ENCODE data around the gene DCDC2B. TPM values are rescaled to one million over a fixed set of nuclear protein-coding genes. Genes with fewer than 3 reads are reported as not detected.
A peak's percentile ranks its signal among the peaks of the same experiment; 100 is the strongest.

DCDC2B gene
- total RNA-seq, 2 donors from 2014 or later = 0.19 to 0.22 TPM

DNA sequence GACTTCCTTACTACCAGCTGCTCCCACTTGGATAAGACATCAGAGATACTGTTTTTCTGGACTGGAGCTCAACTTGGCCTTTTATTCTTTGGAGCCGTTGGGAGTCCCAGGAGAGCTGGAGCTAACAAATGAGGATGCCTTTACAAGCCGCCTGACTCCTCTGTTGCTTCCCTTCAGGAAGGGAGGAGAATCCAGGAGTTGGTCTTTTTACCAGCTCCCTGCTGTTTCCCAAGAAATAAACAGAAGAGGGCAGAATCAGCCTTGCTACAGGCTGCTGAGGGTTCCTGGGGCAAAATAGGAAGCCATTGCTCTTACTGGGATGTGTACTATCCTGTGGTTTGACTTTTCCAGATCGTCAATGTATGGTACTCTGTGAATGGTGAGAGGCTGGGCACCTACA, 14.8 kb downstream of the DCDC2B start:
- Mint-ChIP-seq H3K27ac (peak overlapping the region; percentile 86 to 95), H3K27me3 (no peaks in the 10 kb centered on the region), H3K4me3 (peak overlapping the region; percentile 90), H3K4me1 (ENCODE audit: low read depth in 2 of 2) (peaks cover 28 to 31% of the 10 kb centered on the region in 2 donors), H3K9me3 (no peaks in the 10 kb centered on the region), H3K36me3 (peaks cover 13% of the 10 kb centered on the region)
- ATAC-seq (no peak), DNase-seq (ENCODE audit: low spot score) (no peak)

DNA sequence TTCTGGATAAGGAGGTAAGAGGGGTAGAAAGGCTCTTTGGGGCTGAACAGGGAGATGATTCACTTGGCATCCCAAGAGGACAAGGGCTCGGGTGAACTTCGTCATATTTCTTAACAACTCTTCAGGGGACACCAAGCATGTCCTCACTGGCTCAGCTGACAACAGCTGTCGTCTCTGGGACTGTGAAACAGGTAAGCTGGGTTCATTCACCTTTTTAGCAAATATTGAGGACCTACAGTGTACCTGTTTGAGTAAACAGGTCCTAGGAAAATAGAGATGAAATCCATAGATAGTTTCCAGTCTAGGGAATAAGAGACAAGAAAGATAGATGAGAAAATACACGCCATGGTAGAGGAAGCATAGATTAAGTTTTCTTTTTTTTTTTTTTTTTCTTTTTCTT, 15.4 kb downstream of the DCDC2B start:
- Mint-ChIP-seq H3K9me3 (no peaks in the 10 kb centered on the region), H3K27me3 (no peaks in the 10 kb centered on the region), H3K4me3 (peak overlapping the region; percentile 90), H3K36me3 (peaks cover 13% of the 10 kb centered on the region), H3K4me1 (ENCODE audit: low read depth in 2 of 2) (peaks cover 30 to 31% of the 10 kb centered on the region in 2 donors), H3K27ac (peak overlapping the region; percentile 86 to 95)
- ATAC-seq (no peak), DNase-seq (ENCODE audit: low spot score) (no peak)

DNA sequence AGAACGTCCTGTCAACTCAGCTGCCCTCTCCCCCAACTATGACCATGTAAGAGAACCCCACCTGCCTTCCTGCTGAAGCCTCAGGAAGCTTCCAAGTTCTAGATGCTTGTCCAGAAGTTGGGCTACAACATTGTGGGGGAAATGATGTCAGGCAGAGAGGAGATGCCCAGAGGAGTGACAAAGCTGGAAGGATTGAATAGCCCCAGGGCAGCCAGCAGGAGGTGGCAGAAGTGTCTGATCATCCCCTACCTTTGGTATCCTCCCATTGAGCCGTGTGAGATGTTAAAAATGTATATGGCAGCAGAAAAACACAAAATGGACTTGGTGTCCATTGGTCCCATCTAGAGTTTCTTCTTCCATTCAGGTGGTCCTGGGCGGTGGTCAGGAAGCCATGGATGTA, 19.9 kb downstream of the DCDC2B start:
- peaks cover 19% of the 10 kb centered on the region for H3K36me3 Mint-ChIP-seq
- no peak overlapping the region for H3K4me3 Mint-ChIP-seq
- no peak overlapping the region for H3K27ac Mint-ChIP-seq
- H3K9me3 Mint-ChIP-seq = no peaks in the 10 kb centered on the region
- H3K27me3 Mint-ChIP-seq = no peaks in the 10 kb centered on the region
- no peak for DNase-seq (ENCODE audit: low spot score)
- no peak for ATAC-seq
- peaks cover 12 to 20% of the 10 kb centered on the region in 2 donors for H3K4me1 Mint-ChIP-seq (ENCODE audit: low read depth in 2 of 2)

DNA sequence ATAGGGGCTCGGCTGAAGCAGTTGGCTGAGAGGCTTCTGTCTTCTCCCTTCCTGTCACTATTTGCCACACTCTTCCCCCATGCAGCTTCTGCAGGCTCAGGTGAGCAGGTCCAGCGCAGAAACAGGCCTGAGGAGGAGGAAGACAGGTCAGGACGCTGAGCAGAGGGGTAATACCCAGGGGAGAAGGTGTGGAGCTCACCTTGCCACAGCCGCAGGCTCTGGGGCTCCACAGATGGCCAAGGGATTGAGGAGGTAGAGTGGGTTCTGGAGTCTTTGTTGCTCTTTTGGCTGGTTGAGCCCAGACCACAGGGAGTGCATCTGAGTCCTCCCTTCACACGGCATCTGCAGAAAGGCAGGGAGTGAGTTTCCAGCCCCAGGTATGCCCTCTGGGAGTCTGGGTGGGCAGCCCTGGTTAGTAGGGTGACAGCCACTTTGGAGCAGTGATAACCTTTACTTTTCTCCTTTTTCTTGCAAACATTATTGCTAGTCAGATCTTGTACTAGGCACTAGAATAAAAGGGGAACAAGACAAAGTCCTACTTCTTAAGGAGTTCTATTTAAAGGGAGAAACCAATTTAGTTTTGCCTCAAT, 23.0 kb downstream of the DCDC2B start:
- H3K4me3 Mint-ChIP-seq = no peak overlapping the region
- no peak for ATAC-seq
- no peaks in the 10 kb centered on the region for H3K9me3 Mint-ChIP-seq
- peaks cover 15% of the 10 kb centered on the region for H3K36me3 Mint-ChIP-seq
- DNase-seq (ENCODE audit: low spot score) = no peak
- peaks cover 5 to 9% of the 10 kb centered on the region in 2 donors for H3K4me1 Mint-ChIP-seq (ENCODE audit: low read depth in 2 of 2)
- H3K27me3 Mint-ChIP-seq = no peaks in the 10 kb centered on the region
- H3K27ac Mint-ChIP-seq = no peak overlapping the region

DNA sequence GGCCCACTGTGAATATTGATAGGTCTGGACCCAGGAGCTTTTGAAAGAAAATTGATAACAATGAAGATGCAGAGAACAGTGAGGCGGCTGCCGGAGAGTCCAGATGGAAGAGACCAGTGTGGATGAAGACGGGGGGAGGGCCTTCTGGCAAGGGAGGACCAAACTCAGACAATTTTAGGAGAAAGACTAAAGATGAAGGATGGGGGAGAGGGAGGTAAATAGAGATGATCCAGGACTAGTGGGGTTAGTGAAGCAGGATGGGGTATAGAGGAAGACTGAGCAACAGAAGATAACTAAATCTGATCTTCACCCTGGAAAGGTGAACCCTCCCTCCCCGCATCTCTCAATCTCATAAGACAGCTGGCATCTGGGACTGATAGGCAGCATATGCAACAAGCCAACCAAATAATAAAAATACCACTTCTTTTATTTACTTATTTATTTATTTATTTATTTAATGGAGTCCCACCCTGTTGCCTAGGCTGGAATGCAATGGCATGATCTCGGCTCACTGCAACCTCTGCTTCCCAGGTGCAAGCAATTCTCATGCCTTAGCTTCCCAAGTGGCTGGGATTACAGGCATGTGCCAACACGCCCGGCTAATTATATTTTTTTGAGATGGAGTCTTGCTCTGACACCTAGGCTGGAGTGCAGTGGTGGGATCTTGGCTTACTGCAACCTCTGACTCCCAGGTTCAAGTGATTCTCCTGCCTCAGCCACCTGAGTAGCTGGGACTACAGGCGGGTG, 23.8 kb downstream of the DCDC2B start:
- H3K9me3 Mint-ChIP-seq = no peaks in the 10 kb centered on the region
- H3K27me3 Mint-ChIP-seq = no peaks in the 10 kb centered on the region
- H3K27ac Mint-ChIP-seq = no peak overlapping the region
- DNase-seq (ENCODE audit: low spot score) (no peak), ATAC-seq (no peak)
- peaks cover 1 to 4% of the 10 kb centered on the region in 2 donors for H3K4me1 Mint-ChIP-seq (ENCODE audit: low read depth in 2 of 2)
- H3K4me3 Mint-ChIP-seq = no peak overlapping the region
- H3K36me3 Mint-ChIP-seq = peaks cover 10% of the 10 kb centered on the region

DNA sequence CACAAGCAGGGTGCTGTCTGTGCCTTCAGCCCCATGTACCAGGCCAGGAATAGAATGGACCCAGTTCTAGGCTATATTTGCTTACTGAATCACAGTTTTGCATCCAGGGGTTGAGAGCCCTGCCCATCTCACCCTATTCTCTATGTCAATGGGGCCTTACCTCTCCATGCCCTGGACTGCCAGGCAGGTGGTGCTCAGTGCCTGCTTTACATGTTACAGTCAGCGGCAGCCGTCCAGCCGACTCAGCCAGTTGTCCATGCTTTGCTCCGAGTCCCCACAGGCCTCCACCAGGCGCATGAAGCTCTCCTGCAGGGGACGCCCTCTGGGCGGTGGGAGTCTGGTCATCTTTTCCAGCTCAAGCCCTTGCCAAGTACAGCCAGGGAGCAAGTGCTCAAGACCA, 25.9 kb downstream of the DCDC2B start:
- peaks cover 6% of the 10 kb centered on the region for H3K36me3 Mint-ChIP-seq
- no peak overlapping the region for H3K4me3 Mint-ChIP-seq
- no peaks in the 10 kb centered on the region for H3K4me1 Mint-ChIP-seq (ENCODE audit: low read depth in 2 of 2)
- H3K9me3 Mint-ChIP-seq = no peaks in the 10 kb centered on the region
- H3K27ac Mint-ChIP-seq = no peak overlapping the region
- H3K27me3 Mint-ChIP-seq = no peaks in the 10 kb centered on the region
- DNase-seq (ENCODE audit: low spot score) (no peak), ATAC-seq (peak in 1 of 2 donors; percentile 24)

DNA sequence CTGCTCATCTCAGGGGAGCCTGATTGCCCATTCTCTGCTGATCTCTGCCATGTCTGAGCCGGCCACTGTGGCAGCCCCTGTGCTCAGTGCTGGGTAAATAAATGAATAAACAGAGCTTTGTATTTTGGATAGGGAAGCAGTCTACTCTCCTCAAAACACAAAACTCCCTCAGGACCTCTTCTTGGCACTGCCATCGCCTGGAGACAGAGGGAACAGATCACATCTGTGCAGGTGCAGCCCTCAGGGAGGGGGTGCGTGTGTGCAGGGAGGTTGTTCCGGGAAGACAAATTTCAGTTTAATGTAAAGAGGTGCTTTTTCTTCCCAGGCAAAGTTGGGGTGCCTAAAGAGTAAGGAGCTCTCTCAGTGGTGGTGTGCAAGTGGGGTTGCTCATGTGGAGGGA, 30.4 kb downstream of the DCDC2B start:
- Mint-ChIP-seq H3K4me3 (peak overlapping the region; percentile 82), H3K27me3 (no peaks in the 10 kb centered on the region), H3K27ac (no peak overlapping the region), H3K36me3 (no peaks in the 10 kb centered on the region), H3K4me1 (ENCODE audit: low read depth in 2 of 2) (peaks cover 0 to 13% of the 10 kb centered on the region in 2 donors), H3K9me3 (no peaks in the 10 kb centered on the region)
- ATAC-seq = no peak
- DNase-seq (ENCODE audit: low spot score) = no peak

DNA sequence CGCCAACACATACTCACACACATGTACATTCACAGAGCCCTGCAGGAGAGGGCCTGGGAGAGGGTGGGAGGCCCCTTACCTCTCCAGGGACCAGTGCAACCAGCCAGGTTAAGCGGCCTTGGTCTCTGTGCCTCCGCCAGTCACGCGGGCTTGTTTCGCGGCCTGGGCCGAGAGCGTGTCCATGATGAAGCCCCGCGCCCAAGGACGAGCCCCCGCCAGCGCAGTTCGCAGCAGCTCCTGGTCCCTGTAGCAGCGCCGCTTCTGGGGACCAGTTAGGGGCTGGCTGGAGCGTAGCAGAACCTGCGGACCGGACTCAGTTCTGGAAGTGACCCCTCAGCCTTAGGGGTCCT, 30.9 kb downstream of the DCDC2B start:
- no peak for ATAC-seq
- Mint-ChIP-seq H3K4me3 (peak overlapping the region; percentile 82), H3K4me1 (ENCODE audit: low read depth in 2 of 2) (peaks cover 0 to 13% of the 10 kb centered on the region in 2 donors), H3K36me3 (no peaks in the 10 kb centered on the region), H3K9me3 (no peaks in the 10 kb centered on the region), H3K27ac (peak overlapping the region in 1 of 2 donors; percentile 69), H3K27me3 (no peaks in the 10 kb centered on the region)
- DNase-seq (ENCODE audit: low spot score) = no peak

DNA sequence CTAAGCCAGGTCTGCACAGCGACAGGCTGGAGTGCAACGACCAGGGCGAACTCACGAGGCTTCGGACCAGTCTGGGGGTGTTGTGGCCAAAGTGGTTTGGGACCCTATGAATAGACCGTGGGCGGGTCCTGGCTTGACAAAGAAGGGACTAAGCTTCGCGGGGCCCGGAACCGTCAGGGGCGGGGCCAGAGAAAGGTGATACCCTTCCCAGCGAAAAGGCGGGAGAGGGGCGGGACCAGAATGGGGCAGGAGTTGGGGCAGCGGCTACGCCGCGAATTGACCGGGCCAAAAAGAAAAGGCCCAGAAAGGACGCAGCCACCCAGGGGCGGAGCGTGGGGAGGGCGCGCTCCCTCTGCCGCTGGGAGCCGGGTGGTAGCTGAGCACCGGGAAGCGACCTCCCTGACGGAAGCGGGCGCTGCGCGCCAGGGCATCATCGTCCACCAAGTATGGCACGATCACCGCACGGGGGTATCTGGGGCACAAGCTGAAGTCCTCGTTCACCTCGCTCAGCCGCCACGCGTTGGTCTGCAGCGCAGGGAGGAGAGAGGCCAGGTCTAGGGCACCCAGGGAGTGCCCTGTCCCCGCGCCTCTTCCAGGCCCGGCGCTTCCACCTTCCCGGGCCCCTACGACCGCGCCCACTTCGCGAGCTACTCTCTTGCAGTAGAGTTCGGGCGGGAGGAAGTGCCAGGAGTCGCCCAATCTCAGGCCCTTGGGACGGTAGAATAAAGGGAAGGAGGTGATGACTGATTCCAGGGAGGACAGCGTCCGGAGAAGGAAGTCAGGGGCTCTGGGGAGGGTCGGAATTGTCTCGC, 31.5 kb downstream of the DCDC2B start:
- H3K27ac Mint-ChIP-seq = peak overlapping the region in 1 of 2 donors; percentile 69
- H3K9me3 Mint-ChIP-seq = no peaks in the 10 kb centered on the region
- H3K27me3 Mint-ChIP-seq = no peaks in the 10 kb centered on the region
- DNase-seq (ENCODE audit: low spot score) (peak; percentile 72), ATAC-seq (peak; percentile 69 to 74)
- no peaks in the 10 kb centered on the region for H3K36me3 Mint-ChIP-seq
- peak overlapping the region; percentile 82 for H3K4me3 Mint-ChIP-seq
- peaks cover 0 to 13% of the 10 kb centered on the region in 2 donors for H3K4me1 Mint-ChIP-seq (ENCODE audit: low read depth in 2 of 2)

DNA sequence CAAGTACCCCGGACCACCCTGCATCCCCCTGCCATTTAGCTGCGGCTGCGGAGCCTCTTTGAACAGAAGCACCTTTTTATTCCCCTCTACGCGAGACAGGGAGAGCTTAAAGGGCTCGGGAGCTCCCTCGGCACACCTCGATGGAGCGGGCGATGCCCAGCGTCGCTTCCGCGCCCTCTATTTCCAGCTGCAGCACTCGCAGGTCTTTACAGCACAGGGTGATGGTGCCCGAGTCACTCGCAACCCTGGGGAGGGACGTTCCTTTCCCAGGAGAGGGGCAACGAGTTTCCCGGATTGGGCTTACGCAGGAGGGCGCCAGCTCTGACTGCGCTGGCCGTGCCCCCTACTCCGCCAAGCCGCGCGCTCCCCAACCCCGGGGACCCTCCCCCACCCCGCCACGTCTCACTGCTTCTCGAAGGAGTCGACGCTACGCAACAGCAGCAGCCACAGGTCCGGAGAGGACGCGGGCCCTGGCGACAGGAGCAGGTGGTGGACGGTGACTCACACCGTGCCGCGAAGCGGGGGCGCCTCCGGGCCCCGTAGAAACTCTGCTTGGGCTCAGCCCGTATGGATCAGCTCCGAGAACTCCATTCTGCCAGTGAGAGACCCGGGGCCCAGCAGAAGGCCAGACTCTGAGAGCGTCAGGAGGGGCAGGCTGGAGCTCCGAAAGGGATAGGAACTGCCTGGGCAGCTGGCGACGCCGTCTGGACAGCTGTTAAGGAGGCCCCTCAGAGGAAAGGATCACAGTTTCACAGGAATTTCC, 32.3 kb downstream of the DCDC2B start:
- peak; percentile 81 to 86 for ATAC-seq
- H3K9me3 Mint-ChIP-seq = no peaks in the 10 kb centered on the region
- H3K4me1 Mint-ChIP-seq (ENCODE audit: low read depth in 2 of 2) = peaks cover 0 to 13% of the 10 kb centered on the region in 2 donors
- H3K27ac Mint-ChIP-seq = peak overlapping the region; percentile 23 to 69
- peak overlapping the region; percentile 82 for H3K4me3 Mint-ChIP-seq
- H3K36me3 Mint-ChIP-seq = no peaks in the 10 kb centered on the region
- no peak for DNase-seq (ENCODE audit: low spot score)
- H3K27me3 Mint-ChIP-seq = no peaks in the 10 kb centered on the region

DNA sequence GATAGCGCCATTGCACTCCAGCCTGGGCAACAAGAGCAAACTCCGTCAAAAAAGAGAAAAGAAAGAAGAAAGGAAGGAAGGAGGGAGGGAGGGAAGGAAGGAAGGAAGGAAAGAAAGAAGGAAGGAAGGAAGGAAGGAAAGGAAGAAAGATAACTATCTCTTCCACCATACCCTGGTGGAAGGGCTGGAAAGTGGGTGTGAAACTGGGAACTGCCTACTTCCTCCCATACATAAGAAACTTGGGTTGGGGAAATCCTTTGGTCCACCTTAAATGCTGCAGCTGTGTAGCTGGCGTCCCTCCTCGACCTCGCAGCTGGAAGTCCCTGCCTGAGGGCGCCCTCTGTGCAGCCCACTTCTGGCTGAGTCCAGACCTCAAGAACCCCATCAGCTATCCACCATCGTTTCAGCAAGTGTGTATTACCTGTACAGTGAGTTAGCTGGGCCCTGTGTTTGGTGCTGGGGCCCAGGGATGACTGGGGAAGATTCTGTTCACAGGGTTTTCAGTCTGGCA, 33.5 kb downstream of the DCDC2B start:
- no peak overlapping the region for H3K27ac Mint-ChIP-seq
- DNase-seq (ENCODE audit: low spot score) (no peak), ATAC-seq (no peak)
- H3K9me3 Mint-ChIP-seq = no peaks in the 10 kb centered on the region
- H3K36me3 Mint-ChIP-seq = no peaks in the 10 kb centered on the region
- no peak overlapping the region for H3K4me3 Mint-ChIP-seq
- H3K27me3 Mint-ChIP-seq = no peaks in the 10 kb centered on the region
- H3K4me1 Mint-ChIP-seq (ENCODE audit: low read depth in 2 of 2) = peaks cover 0 to 13% of the 10 kb centered on the region in 2 donors

DNA sequence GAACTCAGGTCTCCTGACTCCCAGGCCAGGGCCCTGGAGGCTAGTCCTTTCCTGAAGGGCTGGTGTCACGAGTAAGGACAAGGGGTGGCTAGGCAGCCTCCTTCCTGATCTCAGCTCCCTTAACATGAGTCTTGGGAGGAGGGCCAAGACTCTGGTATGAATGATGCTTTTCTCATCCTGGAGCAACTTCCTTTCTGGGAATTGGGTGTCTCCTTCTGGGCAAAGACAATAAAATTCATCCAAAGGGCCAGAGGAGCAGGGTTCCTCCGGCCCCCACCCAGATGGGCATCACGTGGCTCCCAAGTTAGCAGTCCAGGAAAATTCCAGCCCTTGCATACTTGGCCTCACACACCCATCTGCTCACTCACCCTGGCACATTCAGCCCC, 38.0 kb downstream of the DCDC2B start, which contains the start of gene FAM167B:
TSS of gene FAM167B (plus strand) at position 335 of the 386 bp plus-strand sequence. CDS start 200 bp downstream, outside the sequence.
- no peak for DNase-seq (ENCODE audit: low spot score)
- Mint-ChIP-seq H3K9me3 (no peaks in the 10 kb centered on the region), H3K36me3 (peaks cover 3% of the 10 kb centered on the region), H3K4me1 (ENCODE audit: low read depth in 2 of 2) (peaks cover 34% of the 10 kb centered on the region in 2 donors), H3K4me3 (peak within 1 kb of the TSS; percentile 98), H3K27ac (peak within 1 kb of the TSS; percentile 91 to 98), H3K27me3 (no peaks in the 10 kb centered on the region)
- ATAC-seq = no peak

DNA sequence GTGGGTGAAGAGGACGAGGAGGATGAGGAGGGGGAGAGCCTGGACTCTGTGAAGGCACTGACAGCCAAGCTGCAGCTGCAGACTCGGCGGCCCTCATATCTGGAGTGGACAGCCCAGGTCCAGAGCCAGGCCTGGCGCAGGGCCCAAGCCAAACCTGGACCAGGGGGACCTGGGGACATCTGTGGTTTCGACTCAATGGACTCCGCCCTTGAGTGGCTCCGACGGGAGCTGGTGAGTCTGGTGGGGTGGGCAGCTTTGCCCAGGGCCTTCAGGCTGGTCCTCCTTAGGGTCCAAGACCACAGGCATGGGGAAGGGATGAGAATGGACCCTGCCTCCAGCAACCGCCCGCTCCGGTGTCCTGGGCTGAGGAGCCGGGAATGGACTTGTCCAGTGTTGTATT, 38.6 kb downstream of the DCDC2B start:
- H3K4me3 Mint-ChIP-seq = peak overlapping the region; percentile 98
- peak overlapping the region; percentile 91 to 98 for H3K27ac Mint-ChIP-seq
- no peaks in the 10 kb centered on the region for H3K9me3 Mint-ChIP-seq
- H3K36me3 Mint-ChIP-seq = peaks cover 4% of the 10 kb centered on the region
- DNase-seq (ENCODE audit: low spot score) (no peak), ATAC-seq (no peak)
- H3K4me1 Mint-ChIP-seq (ENCODE audit: low read depth in 2 of 2) = peaks cover 35 to 40% of the 10 kb centered on the region in 2 donors
- H3K27me3 Mint-ChIP-seq = no peaks in the 10 kb centered on the region
